ENCODE measurements around the gene GLS. TPM values are rescaled to one million over a fixed set of nuclear protein-coding genes. Genes with fewer than 3 reads are reported as not detected.

The GLS gene
- total RNA-seq, 4 donors from 2014 or later: 111 to 139 (median 129) TPM

DNA sequence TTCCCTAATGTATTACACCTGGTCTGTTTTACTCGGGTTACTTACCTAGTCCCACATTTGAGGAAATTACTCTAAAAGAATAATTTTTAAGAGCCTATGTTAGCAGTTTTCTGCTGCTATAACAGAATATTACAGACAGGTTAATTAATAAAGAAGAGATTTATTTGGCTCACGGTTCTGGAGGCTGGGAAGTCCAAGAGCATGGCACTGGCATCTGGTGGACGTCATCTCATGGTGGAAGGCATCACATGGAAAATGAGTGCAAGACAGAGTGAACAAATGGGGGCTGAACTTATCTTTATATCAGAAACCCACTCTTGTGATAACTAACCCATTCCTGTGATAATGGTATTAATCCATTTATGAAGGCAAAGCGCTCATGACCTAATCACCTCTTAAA is 12.8 kb upstream of the GLS start:
- TF ChIP-seq, protein P1, sequence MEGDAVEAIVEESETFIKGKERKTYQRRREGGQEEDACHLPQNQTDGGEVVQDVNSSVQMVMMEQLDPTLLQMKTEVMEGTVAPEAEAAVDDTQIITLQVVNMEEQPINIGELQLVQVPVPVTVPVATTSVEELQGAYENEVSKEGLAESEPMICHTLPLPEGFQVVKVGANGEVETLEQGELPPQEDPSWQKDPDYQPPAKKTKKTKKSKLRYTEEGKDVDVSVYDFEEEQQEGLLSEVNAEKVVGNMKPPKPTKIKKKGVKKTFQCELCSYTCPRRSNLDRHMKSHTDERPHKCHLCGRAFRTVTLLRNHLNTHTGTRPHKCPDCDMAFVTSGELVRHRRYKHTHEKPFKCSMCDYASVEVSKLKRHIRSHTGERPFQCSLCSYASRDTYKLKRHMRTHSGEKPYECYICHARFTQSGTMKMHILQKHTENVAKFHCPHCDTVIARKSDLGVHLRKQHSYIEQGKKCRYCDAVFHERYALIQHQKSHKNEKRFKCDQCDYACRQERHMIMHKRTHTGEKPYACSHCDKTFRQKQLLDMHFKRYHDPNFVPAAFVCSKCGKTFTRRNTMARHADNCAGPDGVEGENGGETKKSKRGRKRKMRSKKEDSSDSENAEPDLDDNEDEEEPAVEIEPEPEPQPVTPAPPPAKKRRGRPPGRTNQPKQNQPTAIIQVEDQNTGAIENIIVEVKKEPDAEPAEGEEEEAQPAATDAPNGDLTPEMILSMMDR (IDR thresholded peaks at IDR 0.05; ENCODE audit: low read depth): no peak

DNA sequence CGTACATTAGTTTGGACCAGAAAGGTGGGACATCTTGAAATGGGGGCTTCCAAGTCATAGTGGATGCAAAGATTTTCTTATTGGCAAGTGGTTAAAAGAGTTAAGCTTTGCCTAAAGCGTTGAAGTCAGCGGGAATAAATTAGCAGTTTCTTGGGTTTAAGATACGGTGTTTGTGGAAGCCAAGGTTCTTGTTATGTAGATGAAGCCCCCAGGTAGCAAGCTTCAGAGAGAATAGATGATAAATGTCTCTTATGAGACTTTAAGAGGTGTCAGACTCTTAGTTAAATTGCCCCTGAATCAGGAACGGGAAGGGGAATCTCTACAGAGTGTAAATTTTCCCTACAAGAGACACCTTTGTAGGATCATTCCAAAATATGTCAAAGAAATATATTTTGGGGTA is 10.9 kb upstream of the GLS start:
- TF ChIP-seq, protein P1 (IDR thresholded peaks at IDR 0.05; ENCODE audit: low read depth): no peak

DNA sequence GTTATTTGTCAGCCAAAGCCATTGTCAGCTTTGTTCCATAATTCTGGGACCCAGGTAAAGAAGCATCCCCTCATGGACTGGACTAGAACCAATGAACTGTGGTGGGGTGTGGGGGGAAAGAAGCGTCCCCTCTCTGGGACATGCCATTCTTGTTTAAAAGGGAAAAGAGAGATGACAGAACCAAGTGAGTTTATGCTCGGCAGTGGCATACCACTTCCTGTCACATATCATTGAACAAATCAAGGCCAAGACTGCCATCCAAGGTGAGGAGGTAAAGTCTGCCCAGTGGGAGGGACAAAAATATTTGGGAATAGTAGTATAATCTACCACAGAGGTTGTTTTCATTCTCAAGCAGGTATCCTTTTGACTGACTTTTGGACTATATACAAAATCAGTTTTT is 4.7 kb upstream of the GLS start:
- TF ChIP-seq, protein P1 (IDR thresholded peaks at IDR 0.05; ENCODE audit: low read depth): no peak

DNA sequence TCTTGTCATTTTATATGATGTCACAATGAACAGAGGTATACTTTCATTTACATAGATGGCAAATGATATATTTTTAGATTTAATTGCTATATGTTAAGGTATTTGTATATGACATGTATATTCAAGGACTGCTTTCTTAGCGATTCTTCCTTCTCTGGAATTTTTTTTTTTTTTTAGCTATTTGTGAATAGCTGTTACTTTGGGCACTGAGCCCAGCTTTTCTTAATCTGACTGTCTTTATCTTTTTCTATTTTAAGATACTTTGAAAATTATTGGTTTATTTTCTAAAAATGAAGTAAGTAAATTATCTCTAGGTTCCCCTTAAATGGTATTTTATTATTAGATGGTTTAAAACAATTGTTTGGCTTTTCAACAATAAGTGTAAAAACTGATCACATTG is 4.0 kb upstream of the GLS start:
- TF ChIP-seq, protein P1 (IDR thresholded peaks at IDR 0.05; ENCODE audit: low read depth): no peak

DNA sequence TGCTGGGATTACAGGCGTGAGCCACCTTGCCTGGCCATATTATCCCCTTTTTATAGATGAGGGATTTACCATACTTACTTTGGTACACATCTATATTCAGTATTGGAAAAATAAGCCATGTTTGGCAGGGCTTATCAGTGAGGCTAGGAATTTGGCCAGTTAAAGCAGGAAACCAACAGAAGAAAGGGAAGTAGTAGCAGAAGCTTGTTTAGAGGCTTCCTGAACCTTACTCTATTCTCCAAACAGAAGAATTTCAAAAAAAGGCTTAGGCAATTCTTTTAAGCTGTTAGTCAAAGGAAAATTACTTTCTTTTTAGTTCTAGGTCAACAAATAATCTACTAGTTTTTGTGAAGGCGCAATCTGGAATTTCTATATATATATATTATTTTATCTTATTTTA is 3.2 kb upstream of the GLS start:
- TF ChIP-seq, protein P1 (IDR thresholded peaks at IDR 0.05; ENCODE audit: low read depth): no peak

DNA sequence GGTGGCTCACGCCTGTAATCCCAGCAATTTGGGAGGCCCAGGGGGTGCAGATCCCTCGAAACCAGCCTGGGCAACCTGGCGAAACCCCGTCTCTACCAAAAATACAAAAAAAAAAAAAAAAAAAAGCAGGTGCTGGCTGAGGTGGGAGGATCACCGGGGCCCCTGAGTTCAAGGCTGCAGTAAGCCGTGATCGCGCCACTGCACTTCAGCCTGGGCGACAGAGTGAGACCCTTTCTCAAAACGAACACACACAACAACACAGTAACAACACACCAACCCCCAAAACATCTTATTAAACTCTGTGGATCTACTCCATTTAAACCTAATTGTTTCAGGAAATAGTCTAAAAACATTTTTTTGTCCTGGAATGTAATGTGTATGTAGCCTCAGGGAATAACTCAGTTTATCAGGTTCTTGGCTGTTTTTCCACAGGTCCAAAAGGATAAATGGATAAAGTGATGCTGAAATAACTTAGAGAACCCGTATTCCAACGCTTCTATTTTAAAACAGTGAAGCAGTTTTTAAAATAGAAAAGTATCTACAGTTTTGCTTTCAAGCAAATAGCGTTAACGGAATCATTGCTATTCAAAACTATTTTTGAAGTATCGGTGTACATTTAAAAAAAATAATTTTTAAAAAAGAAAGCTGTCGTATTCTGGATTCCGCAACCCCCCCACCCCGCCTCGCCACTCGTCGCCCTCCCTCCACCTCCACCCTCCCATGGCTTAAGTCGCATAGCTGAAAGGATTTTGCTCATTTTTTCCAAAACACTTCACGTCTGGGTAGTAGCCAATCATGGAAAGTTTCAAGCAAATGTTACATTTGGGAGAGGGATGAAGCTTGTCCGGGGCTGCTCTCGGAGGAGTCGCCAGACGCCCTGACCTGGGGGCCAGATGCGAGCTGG is 895 bp upstream of the GLS start:
- TF ChIP-seq, protein P1 (IDR thresholded peaks at IDR 0.05; ENCODE audit: low read depth): no peak

DNA sequence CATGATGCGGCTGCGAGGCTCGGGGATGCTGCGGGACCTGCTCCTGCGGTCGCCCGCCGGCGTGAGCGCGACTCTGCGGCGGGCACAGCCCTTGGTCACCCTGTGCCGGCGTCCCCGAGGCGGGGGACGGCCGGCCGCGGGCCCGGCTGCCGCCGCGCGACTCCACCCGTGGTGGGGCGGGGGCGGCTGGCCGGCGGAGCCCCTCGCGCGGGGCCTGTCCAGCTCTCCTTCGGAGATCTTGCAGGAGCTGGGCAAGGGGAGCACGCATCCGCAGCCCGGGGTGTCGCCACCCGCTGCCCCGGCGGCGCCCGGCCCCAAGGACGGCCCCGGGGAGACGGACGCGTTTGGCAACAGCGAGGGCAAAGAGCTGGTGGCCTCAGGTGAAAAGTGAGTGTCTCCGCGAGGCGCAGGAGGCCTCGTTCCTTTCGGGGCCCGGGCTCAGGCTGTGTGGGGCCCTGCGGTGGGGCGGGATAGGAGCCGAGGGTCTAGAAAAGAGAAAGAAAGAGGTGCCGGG is 520 bp downstream of the GLS start:
- TF ChIP-seq, protein P1 (IDR thresholded peaks at IDR 0.05; ENCODE audit: low read depth): no peak

Data from subcutaneous adipose tissue (tissue), 4 donors.